KG1 (cell line): ENCODE data around the gene TBC1D23.
"Not testable (repeated sequence)": the region's sequence is repeated elsewhere in the genome, so short reads cannot be mapped to it uniquely, and the experiment has no call there.

Experiments
- DNase-seq: peaks from one replicate; lab custom pipeline; 2025; lab: John Stamatoyannopoulos, UW

The TBC1D23 gene

GRCh38 chr3:100256731-100257151 is 4.1 kb upstream of the TBC1D23 start:
- no peak for DNase-seq

- no peak for DNase-seq
Measured at GRCh38 chr3:100257586-100257985, 3.2 kb upstream of the TBC1D23 start.

GRCh38 chr3:100260081-100260684 is 609 bp upstream of the TBC1D23 start:
- DNase-seq, result no peak

GRCh38 chr3:100261485-100261903 is 702 bp downstream of the TBC1D23 start:
- DNase-seq, result no peak

GRCh38 chr3:100262925-100263324 is 2.1 kb downstream of the TBC1D23 start:
- DNase-seq, result not testable (repeated sequence)

GRCh38 chr3:100263583-100263982 is 2.8 kb downstream of the TBC1D23 start:
- no peak for DNase-seq

GRCh38 chr3:100264242-100264641 is 3.5 kb downstream of the TBC1D23 start:
- no peak for DNase-seq

- no peak for DNase-seq
Measured at GRCh38 chr3:100265016-100265415, 4.2 kb downstream of the TBC1D23 start.

- no peak for DNase-seq
Measured at GRCh38 chr3:100266531-100266930, 5.7 kb downstream of the TBC1D23 start.

- DNase-seq, result no peak
Measured at GRCh38 chr3:100268156-100268555, 7.4 kb downstream of the TBC1D23 start.

- DNase-seq, result no peak
Measured at GRCh38 chr3:100269001-100269400, 8.2 kb downstream of the TBC1D23 start.

GRCh38 chr3:100269410-100270214 is 8.8 kb downstream of the TBC1D23 start:
- no peak for DNase-seq

GRCh38 chr3:100270215-100270583 is 9.4 kb downstream of the TBC1D23 start:
- DNase-seq, result no peak

- DNase-seq, result no peak
Measured at GRCh38 chr3:100271522-100271921, 10.7 kb downstream of the TBC1D23 start.

- not testable (repeated sequence) for DNase-seq
Measured at GRCh38 chr3:100272797-100273611, 12.2 kb downstream of the TBC1D23 start.

- no peak for DNase-seq
Measured at GRCh38 chr3:100274361-100274760, 13.6 kb downstream of the TBC1D23 start.

GRCh38 chr3:100277255-100277800 is 16.5 kb downstream of the TBC1D23 start:
- no peak for DNase-seq

- no peak for DNase-seq
Measured at GRCh38 chr3:100278910-100279309, 18.1 kb downstream of the TBC1D23 start.

- DNase-seq, result no peak
Measured at GRCh38 chr3:100288288-100288894, 27.6 kb downstream of the TBC1D23 start.

GRCh38 chr3:100289339-100289738 is 28.5 kb downstream of the TBC1D23 start:
- DNase-seq, result peak; percentile 30

GRCh38 chr3:100295089-100295488 is 34.3 kb downstream of the TBC1D23 start:
- DNase-seq, result no peak

GRCh38 chr3:100297784-100298183 is 37.0 kb downstream of the TBC1D23 start:
- no peak for DNase-seq
